GM18907 (cell line): ENCODE results near the gene HAPLN2.

Experiments
- ATAC-seq: cut with Tn5 transposase; IDR thresholded peaks from one replicate; pipeline ENCODE4 v1.9.1; 2021; ENCODE audit warnings: mild to moderate bottlenecking, moderate library complexity; ENCODE audit not compliant: unreplicated experiment

Gene HAPLN2

GRCh38 chr1:156643778-156644092 is 24.5 kb downstream of the HAPLN2 start:
- no peak for ATAC-seq

- ATAC-seq, result no peak
Observed at GRCh38 chr1:156644146-156644545, 24.9 kb downstream of the HAPLN2 start.

- ATAC-seq, result no peak
Observed at GRCh38 chr1:156644640-156645039, 25.4 kb downstream of the HAPLN2 start.

GRCh38 chr1:156645056-156645455 is 25.8 kb downstream of the HAPLN2 start:
- no peak for ATAC-seq

GRCh38 chr1:156645666-156646065 is 26.5 kb downstream of the HAPLN2 start:
- ATAC-seq, result no peak

GRCh38 chr1:156646738-156647211 is 27.6 kb downstream of the HAPLN2 start:
- ATAC-seq, result no peak

- ATAC-seq, result no peak
Observed at GRCh38 chr1:156647351-156647750, 28.1 kb downstream of the HAPLN2 start.

- no peak for ATAC-seq
Observed at GRCh38 chr1:156648496-156648895, 29.3 kb downstream of the HAPLN2 start.

- no peak for ATAC-seq
Observed at GRCh38 chr1:156648951-156649350, 29.7 kb downstream of the HAPLN2 start.

GRCh38 chr1:156652131-156652991 is 33.1 kb downstream of the HAPLN2 start:
- ATAC-seq, result no peak

- no peak for ATAC-seq
Observed at GRCh38 chr1:156652992-156653355, 33.8 kb downstream of the HAPLN2 start.

GRCh38 chr1:156654700-156655099 is 35.5 kb downstream of the HAPLN2 start:
- no peak for ATAC-seq

GRCh38 chr1:156655151-156655903 is 36.1 kb downstream of the HAPLN2 start:
- ATAC-seq, result no peak

GRCh38 chr1:156655904-156656516 is 36.8 kb downstream of the HAPLN2 start:
- no peak for ATAC-seq

GRCh38 chr1:156656806-156657740 is 37.9 kb downstream of the HAPLN2 start:
- no peak for ATAC-seq

- ATAC-seq, result no peak
Observed at GRCh38 chr1:156657741-156658319, 38.6 kb downstream of the HAPLN2 start.

GRCh38 chr1:156658496-156658895 is 39.3 kb downstream of the HAPLN2 start:
- no peak for ATAC-seq

GRCh38 chr1:156658945-156659574 is 39.8 kb downstream of the HAPLN2 start:
- no peak for ATAC-seq

- ATAC-seq, result no peak
Observed at GRCh38 chr1:156659661-156659987, 40.4 kb downstream of the HAPLN2 start.
